OCI-LY7 (cell line): ENCODE data around the gene GPRC5C. TPM values are rescaled to one million over a fixed set of nuclear protein-coding genes. Genes with fewer than 3 reads are reported as not detected.

Source experiments
- BruUV-seq: library from RNA; stranded (reverse); fragments of 400-500 nt; replicated peaks from 2 replicates; lab custom pipeline; 2021; lab: Mats Ljungman, UMichigan
- CTCF ChIA-PET: fragments of 300-600 bp; sonication (Branson Sonifier 250); formaldehyde crosslinking; loops from one replicate; lab custom pipeline; 2022; ENCODE audit warnings: antibody characterized with exemption; ENCODE audit not compliant: unreplicated experiment; lab: Charles Lee
- POLR2A ChIA-PET: fragments of 300-600 bp; sonication (Branson Sonifier 250); formaldehyde crosslinking; loops from one replicate; lab custom pipeline; 2022; ENCODE audit warnings: antibody characterized with exemption; lab: Charles Lee
- DNase-seq: peaks from one replicate; pipeline ENCODE4 v3.0.0-alpha.2; 2015; ENCODE audit warnings: low spot score
- H2AFZ ChIP-seq: fragments of 200-600 bp; sonication (generic), shearing (Covaris generic); 2 replicates; pipeline ENCODE4 v1.6.1; 2014; ENCODE audit warnings: mild to moderate bottlenecking, antibody characterized with exemption, low read length, moderate library complexity
- H3K27ac ChIP-seq: fragments of 200-600 bp; sonication (generic); 2 replicates; pipeline ENCODE4 v1.5.1; 2014; ENCODE audit warnings: mixed run types, low read depth, mild to moderate bottlenecking, moderate library complexity, low read length, inconsistent platforms; ENCODE audit not compliant: poor library complexity, severe bottlenecking
- H3K36me3 ChIP-seq: fragments of 200-600 bp; sonication (generic); 2 replicates; pipeline ENCODE4 v1.6.1; 2014; ENCODE audit warnings: mild to moderate bottlenecking, antibody characterized with exemption, low read length, moderate library complexity, mixed read lengths; ENCODE audit not compliant: insufficient read depth
- H3K4me1 ChIP-seq: fragments of 200-600 bp; sonication (generic); 2 replicates; pipeline ENCODE4 v1.5.1; 2014; ENCODE audit warnings: mild to moderate bottlenecking, low read length; ENCODE audit not compliant: insufficient read depth, poor library complexity, severe bottlenecking
- H3K4me2 ChIP-seq: fragments of 200-600 bp; sonication (generic); 2 replicates; pipeline ENCODE4 v1.6.1; 2014; ENCODE audit warnings: mild to moderate bottlenecking, low read length
- H3K4me3 ChIP-seq: fragments of 200-600 bp; sonication (generic); 2 replicates; pipeline ENCODE4 v1.5.1; 2014; ENCODE audit warnings: mild to moderate bottlenecking, low read depth, low read length; ENCODE audit not compliant: poor library complexity, severe bottlenecking
- H3K79me2 ChIP-seq: fragments of 200-600 bp; sonication (generic); 2 replicates; pipeline ENCODE4 v1.6.1; 2016; ENCODE audit warnings: low read depth, mild to moderate bottlenecking, low read length, moderate library complexity, mixed read lengths; ENCODE audit not compliant: insufficient read depth
- H3K9me2 ChIP-seq: fragments of 200-600 bp; sonication (generic); 2 replicates; pipeline ENCODE4 v1.6.1; 2016; ENCODE audit warnings: mild to moderate bottlenecking, low read length, mixed read lengths; ENCODE audit not compliant: insufficient read depth
- H3K9me3 ChIP-seq: fragments of 200-600 bp; sonication (generic); 2 replicates; pipeline ENCODE4 v1.6.1; 2014; ENCODE audit warnings: mild to moderate bottlenecking, mixed run types, low read length, mixed read lengths
- H4K20me1 ChIP-seq: fragments of 200-600 bp; sonication (generic); 2 replicates; pipeline ENCODE4 v1.6.1; 2014; ENCODE audit warnings: mild to moderate bottlenecking, antibody characterized with exemption, low read length, moderate library complexity, mixed read lengths; ENCODE audit not compliant: insufficient read depth
- EZH2phosphoT487 ChIP-seq: fragments of 200-600 bp; sonication (generic); IDR thresholded peaks from 2 replicates; pipeline ENCODE4 v1.6.1; 2018; ENCODE audit warnings: low read depth, borderline replicate concordance, mild to moderate bottlenecking, mixed run types, antibody characterized with exemption, low read length, moderate library complexity, mixed read lengths
- intact Hi-C: fragments of 100-400 bp; cut with micrococcal nuclease; formaldehyde crosslinking; loops from one replicate; pipeline ENCODE4 v1.10.0; 2022; ENCODE audit not compliant: unreplicated experiment
- total RNA-seq, 2 experiments: library from RNA; depleted of rRNA in 1 of 2; stranded (reverse); fragments of >200 nt in 1 of 2; shearing (Covaris generic) in 1 of 2; gene quantifications; 2 replicates each; pipeline ENCODE4 v1.2.3, GENCODE V29; 2014 to 2022
- TF ChIP-seq, protein P1 (sequence below): fragments of 200-600 bp; sonication (generic); conservative IDR thresholded peaks from 2 replicates; pipeline ENCODE4 v1.5.1; 2014; ENCODE audit warnings: mild to moderate bottlenecking, antibody characterized with exemption, low read length, moderate library complexity, mixed read lengths

GPRC5C gene
- total RNA-seq, 2 experiments from 2014 or later: 1.1 to 19.5 TPM

DNA sequence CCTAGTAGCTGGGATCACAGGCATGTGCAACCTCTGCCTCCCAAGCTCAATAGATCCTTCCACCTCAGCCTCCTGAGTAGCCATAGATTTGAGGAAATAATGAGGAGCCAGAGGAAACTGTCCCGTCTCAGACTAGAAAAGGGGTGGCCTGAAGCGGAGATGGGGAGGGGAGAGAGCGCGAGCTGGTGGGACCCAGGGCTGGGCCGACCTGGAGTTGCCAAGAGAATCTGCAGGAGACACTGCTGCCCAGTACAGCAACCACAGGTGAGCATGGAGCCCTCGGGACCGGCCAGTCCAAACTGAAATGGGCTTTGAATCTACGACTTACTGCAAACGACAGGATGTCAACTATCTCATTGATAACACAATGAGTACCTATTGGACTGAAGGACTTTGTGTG, 58.8 kb downstream of the GPRC5C start:
- Histone ChIP-seq H3K79me2 (no peaks in the 10 kb centered on the region), H3K9me2 (no peaks in the 10 kb centered on the region), H3K4me2 (no peak overlapping the region), H3K4me1 (no peaks in the 10 kb centered on the region), H3K9me3 (no peaks in the 10 kb centered on the region), H4K20me1 (no peaks in the 10 kb centered on the region), H3K27ac (no peak overlapping the region), H3K36me3 (no peaks in the 10 kb centered on the region), H2AFZ (no peak overlapping the region), H3K4me3 (no peak overlapping the region)
- no TSS peak for BruUV-seq
- DNase-seq: no peak
- intact Hi-C loops: no loop called here
- CTCF ChIA-PET: no interaction called here
- TF ChIP-seq, protein P1, sequence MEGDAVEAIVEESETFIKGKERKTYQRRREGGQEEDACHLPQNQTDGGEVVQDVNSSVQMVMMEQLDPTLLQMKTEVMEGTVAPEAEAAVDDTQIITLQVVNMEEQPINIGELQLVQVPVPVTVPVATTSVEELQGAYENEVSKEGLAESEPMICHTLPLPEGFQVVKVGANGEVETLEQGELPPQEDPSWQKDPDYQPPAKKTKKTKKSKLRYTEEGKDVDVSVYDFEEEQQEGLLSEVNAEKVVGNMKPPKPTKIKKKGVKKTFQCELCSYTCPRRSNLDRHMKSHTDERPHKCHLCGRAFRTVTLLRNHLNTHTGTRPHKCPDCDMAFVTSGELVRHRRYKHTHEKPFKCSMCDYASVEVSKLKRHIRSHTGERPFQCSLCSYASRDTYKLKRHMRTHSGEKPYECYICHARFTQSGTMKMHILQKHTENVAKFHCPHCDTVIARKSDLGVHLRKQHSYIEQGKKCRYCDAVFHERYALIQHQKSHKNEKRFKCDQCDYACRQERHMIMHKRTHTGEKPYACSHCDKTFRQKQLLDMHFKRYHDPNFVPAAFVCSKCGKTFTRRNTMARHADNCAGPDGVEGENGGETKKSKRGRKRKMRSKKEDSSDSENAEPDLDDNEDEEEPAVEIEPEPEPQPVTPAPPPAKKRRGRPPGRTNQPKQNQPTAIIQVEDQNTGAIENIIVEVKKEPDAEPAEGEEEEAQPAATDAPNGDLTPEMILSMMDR: no peak
- TF ChIP-seq EZH2phosphoT487: no peak
- POLR2A ChIA-PET: no interaction called here

DNA sequence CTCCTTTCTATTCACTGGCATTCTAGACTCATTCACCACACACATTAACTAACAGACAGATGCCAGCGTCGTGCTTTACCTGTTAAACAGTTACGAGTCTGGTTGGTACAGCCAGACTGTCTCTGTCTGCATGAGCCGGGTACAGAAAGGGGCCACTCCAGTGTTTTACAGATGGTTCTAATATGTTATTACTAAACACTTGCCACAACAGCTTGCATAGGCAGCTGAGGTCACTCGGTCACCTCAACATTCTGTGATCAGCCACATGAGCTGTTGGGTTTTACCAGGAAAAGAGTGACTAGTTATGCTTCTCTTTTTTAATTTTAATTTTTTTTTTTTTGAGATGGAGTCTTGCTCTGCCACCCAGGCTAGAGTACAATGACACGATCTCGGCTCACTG, 59.7 kb downstream of the GPRC5C start:
- H4K20me1 ChIP-seq: no peaks in the 10 kb centered on the region
- H3K79me2 ChIP-seq: no peaks in the 10 kb centered on the region
- no peaks in the 10 kb centered on the region for H3K36me3 ChIP-seq
- TF ChIP-seq EZH2phosphoT487: no peak
- TF ChIP-seq, protein P1: no peak
- H2AFZ ChIP-seq: no peak overlapping the region
- H3K27ac ChIP-seq: no peak overlapping the region
- no peak for DNase-seq
- no peaks in the 10 kb centered on the region for H3K9me2 ChIP-seq
- ChIA-PET POLR2A (no interaction called here), CTCF (interaction anchor here (0.9 kb wide), 1 partner anchor 123 kb away, joined by 3 read pairs; no protein-coding TSS in a partner anchor)
- no peaks in the 10 kb centered on the region for H3K9me3 ChIP-seq
- no peak overlapping the region for H3K4me3 ChIP-seq
- H3K4me1 ChIP-seq: no peaks in the 10 kb centered on the region
- intact Hi-C loops: no loop called here
- H3K4me2 ChIP-seq: no peak overlapping the region
- no TSS peak for BruUV-seq

DNA sequence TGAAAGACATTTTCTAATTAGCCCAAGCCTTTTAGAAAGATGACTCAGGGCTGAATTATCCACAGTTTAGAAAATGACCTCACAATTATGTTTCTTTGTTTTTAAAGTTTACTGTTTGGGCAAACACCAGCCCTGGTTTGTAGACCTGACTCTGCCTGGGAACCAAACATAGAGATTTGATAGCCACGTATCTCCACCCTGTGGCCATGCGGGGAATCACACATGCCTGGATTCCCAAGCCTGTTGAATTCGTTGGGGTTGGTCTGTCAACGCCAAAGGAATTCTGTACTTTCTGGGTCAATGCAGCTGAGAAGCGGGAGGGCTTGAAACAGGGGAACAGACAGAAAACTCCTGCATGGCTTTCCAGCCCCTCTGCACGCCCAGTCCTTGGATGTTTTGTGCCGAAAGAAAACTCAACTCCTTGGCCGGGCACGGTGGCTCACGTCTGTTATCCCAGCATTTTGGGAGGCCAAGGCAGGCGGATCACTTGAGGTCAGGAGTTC, 61.5 kb downstream of the GPRC5C start:
- H4K20me1 ChIP-seq: no peaks in the 10 kb centered on the region
- H3K4me2 ChIP-seq: no peak overlapping the region
- ChIA-PET CTCF (no interaction called here), POLR2A (no interaction called here)
- H2AFZ ChIP-seq: no peak overlapping the region
- intact Hi-C loops: loop anchor here (1.0 kb wide), 4 partner anchors 36 to 125 kb away; no protein-coding TSS in a partner anchor
- no peaks in the 10 kb centered on the region for H3K79me2 ChIP-seq
- H3K9me3 ChIP-seq: no peaks in the 10 kb centered on the region
- DNase-seq: peak; percentile 80
- no peaks in the 10 kb centered on the region for H3K4me1 ChIP-seq
- TF ChIP-seq, protein P1: peak; percentile 99
- no peak for TF ChIP-seq EZH2phosphoT487
- no peaks in the 10 kb centered on the region for H3K9me2 ChIP-seq
- no TSS peak for BruUV-seq
- no peak overlapping the region for H3K4me3 ChIP-seq
- H3K36me3 ChIP-seq: no peaks in the 10 kb centered on the region
- no peak overlapping the region for H3K27ac ChIP-seq
